NCI-H1105 treated with DMSO at 0.1 percent for 48 hours (cell line): Measurements from ENCODE around the gene AKAP5.

Experiments used
- DNase-seq: peaks from one replicate; lab custom pipeline; 2025; lab: John Stamatoyannopoulos, UW

AKAP5 gene

GRCh38 chr14:64459405-64460136 lies 5.7 kb upstream of the AKAP5 start:
- no peak for DNase-seq

- DNase-seq, result no peak
Measured at GRCh38 chr14:64461221-64461620, 4.1 kb upstream of the AKAP5 start.

DNA sequence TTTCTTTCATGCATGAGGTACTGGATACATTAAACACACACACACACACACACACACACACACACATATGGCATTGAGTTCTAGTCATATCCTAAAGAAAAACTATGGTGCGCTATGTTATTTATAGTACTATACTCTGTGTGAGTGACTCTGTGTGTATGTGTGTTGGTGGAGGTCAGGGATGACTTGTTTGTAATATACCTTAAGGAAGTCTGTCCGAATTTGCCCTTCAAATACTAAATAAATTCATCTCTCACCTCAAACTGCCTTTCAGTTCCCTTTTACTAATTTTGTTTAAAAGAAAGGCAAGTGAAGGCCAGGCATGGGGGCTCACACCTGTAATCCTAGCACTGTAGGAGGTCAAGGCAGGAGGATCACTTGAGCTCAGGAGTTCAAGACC lies 2.1 kb upstream of the AKAP5 start:
- no peak for DNase-seq

- no peak for DNase-seq
Measured at GRCh38 chr14:64463873-64464272, 1.4 kb upstream of the AKAP5 start.

DNA sequence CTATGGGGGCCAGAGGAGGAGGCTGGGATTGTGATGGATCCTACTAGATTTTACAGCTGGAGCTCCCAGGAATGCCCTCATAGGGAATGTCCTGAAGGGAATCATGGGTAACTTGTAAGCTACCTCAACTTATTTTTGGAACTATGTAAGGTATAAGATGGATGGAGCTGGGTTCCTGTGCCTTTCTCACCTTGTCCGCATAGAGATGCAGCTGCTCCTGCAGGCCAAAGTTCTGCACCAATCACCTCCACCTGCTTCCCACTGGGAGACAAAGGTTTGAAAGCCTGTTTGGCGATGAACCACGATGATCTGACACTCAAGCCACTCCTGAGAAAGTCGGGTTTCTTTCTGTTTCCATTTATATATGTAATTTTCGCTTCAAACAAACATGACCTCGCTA lies 648 bp upstream of the AKAP5 start:
- peak; percentile 75 for DNase-seq

DNA sequence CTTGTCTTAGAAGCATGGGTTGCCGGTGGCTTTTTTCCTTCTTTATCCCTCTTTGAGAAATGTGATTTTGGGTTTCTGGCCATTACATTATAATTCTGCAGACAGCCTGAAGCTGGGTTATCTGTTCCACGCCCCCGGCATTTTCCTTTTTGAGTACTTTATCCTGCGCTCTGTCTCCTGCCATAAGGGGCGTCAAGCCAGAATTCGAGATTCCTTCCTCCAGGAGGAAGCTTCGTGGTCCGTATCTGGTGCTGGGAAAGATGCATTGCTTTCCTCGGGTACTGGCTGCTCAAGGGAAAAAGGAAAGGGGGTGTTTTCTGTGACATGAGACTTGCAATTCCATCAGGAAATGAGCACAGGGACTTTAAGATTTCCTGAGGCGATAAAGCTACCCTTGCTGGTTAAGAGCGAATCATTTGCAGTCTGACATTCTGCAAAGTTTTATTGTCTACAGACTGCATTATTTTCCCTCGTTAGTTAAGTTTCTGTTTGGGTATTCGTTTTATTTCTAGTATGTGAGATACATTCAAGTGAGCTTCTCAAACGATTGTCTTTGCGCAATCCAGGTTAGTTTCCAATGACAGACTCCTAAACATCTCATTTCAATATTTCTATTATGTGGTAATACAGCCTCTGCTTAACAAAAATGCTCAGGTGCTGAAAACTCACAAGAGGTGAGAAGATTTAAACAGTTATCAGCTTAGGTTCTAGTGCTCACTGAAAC lies 694 bp downstream of the AKAP5 start:
- peak; percentile 58 for DNase-seq

DNA sequence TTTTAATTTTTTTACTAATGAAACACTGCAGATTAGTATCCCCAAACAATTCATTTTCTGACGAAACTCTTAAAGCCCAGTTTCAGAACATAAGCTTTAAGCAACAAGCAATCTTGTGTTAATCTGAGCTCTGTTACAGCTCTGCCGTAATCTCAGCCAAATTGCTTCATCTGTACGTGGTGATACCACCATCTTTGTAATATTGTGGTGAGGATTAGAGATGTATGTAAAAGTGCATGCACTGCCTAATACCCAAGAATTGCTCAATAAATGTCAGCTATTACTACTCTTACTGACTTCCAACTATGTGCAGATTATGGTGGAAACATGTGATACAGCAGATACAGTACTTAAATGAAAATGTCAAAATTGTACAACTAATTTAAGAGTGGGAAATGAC lies 1.8 kb downstream of the AKAP5 start:
- no peak for DNase-seq

- DNase-seq, result no peak
Measured at GRCh38 chr14:64467566-64467965, 2.3 kb downstream of the AKAP5 start.

- no peak for DNase-seq
Measured at GRCh38 chr14:64468451-64468850, 3.2 kb downstream of the AKAP5 start.

DNA sequence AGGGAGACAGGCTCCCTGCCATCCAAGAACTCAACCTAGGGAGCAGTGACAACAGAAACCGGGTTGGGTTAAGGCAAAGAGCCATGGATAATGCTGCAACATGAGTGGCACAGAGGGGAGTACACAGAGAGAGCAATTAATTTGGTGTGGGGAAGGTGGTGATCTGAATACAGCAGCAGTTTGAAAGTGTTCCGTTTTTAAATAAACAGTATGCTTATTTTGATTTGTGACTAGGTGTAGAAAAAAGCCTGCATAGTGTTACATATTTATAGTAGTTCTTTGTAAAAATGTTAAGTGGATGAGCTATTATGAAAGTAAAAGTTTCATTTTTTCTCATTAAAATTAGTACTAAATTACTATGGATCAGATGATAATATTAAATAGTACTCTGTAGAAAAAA lies 8.7 kb downstream of the AKAP5 start:
- DNase-seq, result no peak

DNA sequence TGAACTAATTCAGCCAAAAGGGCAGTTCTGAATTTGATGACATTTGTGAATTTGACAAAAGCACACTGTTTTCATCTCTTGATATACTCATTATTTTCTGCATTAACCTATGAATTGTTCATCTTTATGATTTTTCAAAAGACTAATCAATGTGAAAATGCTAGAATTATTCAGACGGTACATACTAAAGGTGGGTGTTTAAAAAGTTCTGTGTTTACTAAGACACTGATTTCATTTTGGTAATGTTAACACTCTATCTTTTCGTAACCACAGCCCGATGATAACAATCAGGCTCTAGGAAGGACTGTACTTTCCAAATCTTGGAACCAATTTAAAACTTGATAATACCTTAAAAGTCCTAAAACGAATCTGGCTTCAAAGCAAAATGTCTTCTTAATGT lies 9.4 kb downstream of the AKAP5 start:
- no peak for DNase-seq

DNA sequence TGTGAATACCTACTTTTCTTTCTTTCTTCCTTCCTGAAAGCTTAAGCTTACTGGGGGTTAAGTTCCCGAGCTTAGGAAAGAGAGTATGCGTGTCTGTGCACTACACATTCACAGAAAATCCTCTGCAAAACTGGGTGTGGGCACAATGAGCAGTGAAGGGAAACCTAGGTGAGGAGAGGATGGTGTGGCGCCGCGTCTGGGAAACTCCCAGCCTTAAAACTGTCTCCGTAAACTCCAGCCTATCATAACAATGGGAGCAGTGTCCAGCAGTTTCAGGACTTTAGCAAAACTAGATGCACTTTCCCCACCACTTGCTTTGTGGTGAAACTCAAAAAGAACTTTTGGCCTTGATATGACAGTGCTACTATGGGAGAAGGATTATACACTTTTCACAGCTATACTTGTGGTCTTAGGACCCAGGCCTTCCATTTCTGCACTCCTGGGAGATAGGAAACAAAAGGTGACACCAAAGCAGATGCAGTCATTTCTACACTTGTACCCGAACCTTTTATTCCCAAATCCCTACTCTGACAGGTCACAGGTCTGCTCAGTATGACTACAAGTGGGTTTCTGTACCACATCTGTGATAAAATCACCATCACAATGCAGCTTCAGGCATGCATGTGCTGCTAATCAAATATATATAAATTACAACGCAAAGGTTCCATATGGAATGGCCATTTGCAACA lies 10.4 kb downstream of the AKAP5 start:
- no peak for DNase-seq

DNA sequence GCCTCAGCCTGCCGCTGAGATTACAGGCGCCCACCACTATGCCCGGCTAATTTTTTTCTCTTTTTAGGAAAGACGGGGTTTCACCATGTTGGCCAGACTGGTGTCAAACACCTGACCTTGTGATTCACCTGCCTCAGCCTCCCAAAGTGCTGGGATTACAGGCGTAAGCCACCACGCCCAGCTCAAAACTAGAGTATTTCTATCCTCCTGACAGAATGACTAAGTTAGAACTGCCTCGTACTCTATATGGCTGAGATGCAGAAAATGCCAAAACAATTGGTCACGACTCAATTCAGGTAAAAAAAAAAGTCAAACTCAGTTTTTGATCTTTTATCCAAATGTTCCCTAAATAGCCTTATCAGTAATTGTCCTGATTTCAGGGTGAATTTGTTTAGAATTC lies 11.1 kb downstream of the AKAP5 start:
- DNase-seq, result no peak

DNA sequence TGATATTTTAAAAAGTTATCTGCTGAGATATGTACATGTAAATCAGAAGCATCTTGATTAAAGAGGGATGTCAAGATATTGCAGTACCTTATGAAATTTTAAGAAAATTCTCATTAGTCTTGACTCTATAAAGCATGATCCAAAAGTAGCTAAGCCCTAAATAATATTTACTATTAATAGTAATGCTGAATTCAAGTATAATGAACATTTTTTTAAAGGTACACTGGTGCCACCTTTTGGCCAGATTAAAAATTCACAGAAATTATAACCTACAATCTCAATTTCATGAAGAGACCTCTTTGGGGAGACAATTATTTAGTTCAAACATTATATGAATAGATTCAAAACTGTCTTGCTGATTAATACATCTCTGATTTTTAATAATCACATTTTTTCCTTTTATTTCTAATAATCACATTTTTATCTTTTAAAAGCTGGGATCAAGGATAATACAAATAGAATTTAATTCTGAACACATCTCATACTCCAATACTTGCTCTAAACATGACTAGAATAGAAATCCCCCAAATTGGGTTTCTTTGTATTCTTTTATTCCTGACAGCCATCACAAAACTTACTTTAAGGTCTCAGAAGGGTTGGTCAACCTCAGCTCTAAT lies 13.4 kb downstream of the AKAP5 start:
- DNase-seq, result peak; percentile 47

DNA sequence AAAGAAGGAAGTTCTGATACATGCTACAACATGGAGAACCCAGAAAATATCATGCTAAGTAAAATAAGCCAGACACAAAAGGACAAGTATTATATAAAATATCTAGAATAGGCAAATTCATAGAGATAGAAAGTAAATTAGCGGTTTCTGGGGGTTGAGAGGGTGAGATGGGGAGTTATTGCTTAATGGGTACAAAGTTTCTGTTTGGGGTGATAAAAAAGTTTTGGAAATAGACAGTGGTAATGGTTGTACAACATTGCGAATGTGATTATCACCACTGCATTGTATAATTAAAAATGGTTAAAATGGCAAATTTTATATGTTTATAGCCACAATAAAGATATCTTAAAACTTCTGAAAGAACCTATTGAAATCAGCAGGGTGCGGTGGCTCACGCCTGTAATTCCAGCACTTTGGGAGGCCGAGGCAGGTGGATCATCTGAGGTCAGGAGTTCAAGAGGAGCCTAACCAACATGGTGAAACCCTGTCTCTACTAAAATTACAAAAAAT lies 23.3 kb downstream of the AKAP5 start:
- no peak for DNase-seq

DNA sequence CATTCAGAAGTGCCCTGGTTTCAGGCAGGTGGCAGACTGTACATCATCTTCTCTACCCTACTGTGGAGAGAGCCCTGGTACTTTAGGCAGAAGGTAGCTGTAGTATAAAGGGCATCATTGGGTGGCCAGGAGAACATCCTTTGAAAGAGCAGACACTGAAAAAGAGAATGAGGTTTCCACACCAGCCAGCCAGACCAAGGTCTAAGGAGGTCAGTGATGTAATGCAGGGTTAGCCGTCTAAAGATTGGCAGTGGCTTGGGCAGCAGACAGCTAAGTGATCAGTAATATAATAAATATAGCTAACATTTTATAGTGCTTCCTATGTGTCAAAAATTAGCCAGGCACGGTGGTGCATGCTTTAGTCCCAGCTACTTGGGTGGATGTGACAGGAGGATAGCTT lies 26.3 kb downstream of the AKAP5 start:
- no peak for DNase-seq

GRCh38 chr14:64493455-64493854 lies 28.2 kb downstream of the AKAP5 start:
- DNase-seq, result no peak

DNA sequence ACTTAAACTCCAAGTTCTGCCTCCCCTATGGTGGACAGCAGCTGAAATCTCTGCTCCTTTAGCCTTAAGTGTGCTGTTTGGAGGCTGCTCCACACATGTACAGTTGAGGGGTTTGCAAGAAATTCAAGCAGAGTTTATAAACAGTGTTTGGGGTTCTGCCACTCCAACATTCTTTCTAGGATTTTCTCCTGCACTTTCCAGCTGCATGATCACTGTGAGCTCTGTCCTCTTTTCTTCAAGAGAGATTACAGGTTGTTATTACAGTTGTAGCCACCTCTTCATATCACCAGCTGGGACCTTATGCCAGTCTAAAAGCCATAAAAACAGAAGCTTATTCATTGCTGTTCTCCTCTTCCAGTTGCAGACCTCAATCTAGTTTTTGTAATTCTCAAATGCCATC lies 30.0 kb downstream of the AKAP5 start:
- DNase-seq, result no peak

GRCh38 chr14:64496764-64497163 lies 31.5 kb downstream of the AKAP5 start:
- DNase-seq, result no peak

DNA sequence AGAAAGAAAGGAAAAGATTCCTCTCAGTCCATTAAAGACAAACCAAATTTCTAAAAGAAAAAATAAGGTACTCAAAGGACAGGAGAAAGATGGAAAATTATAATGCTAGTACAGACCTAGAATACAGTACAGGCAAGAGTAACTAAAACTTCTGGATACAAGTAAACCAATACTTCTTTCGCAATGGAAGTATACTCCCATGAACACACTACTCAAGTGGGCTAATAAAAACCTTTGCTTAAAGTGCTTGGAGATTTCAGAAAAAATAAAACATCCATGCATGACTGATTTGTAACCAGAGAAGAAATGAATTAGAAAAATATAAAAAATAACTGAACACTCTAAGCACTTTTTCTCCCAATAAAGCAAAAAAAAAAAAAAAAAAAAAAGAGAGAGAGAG lies 34.8 kb downstream of the AKAP5 start:
- no peak for DNase-seq

GRCh38 chr14:64501411-64502171 lies 36.3 kb downstream of the AKAP5 start:
- no peak for DNase-seq

DNA sequence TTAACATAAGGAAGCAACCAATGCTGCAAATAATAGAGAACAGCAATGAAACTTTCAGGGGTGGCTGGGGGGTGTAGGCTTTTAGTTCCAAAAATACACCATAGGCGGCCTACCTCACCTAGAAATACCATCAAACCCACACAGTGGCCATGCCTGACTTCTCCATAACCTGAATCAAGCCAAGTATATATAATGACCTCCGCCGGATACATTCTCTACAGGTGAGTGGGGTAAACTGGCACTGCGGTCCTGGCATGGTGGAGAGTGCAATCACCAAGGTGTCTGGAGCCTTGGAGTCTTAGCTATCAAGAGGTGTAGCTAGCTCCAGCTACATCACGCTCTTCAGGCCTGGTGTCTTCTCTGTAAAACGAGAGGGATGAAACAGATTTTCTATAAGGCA lies 37.2 kb downstream of the AKAP5 start:
- no peak for DNase-seq
